AG10803 (cell line): Measurements from ENCODE around the gene CNTNAP1.
"Not testable (repeated sequence)": the region's sequence is repeated elsewhere in the genome, so short reads cannot be mapped to it uniquely, and the experiment has no call there.

ENCODE experiments used
- DNase-seq: peaks from one replicate; pipeline ENCODE4 v3.0.0; 2010; ENCODE audit warnings: low read depth
- H3K4me3 ChIP-seq: 2 replicates; pipeline ENCODE4 v1.5.1; 2011; ENCODE audit warnings: mild to moderate bottlenecking, low read length, control low read depth
- TF ChIP-seq, protein P1 (sequence below): conservative IDR thresholded peaks from 2 replicates; pipeline ENCODE4 v1.5.1; 2011; ENCODE audit warnings: mild to moderate bottlenecking, low read length, control low read depth, inconsistent platforms

CNTNAP1 gene

DNA sequence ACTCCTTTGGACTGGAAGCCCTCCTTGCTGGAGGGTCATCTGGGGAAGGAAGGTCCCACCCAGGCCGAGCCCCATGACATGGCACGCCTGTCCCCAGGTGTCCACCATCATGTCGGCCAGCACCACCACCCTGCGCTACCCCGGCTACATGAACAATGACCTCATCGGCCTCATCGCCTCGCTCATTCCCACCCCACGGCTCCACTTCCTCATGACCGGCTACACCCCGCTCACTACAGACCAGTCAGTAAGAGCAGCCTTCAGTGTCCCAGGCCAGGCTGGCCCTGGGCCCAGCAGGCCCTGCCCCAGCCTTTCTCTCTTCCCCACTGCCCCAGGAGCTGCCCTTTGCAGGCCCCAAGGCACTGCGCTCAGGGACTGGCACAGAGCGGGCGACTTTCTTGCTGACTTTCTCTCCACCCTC is 16.7 kb upstream of the CNTNAP1 start:
- TF ChIP-seq, protein P1, sequence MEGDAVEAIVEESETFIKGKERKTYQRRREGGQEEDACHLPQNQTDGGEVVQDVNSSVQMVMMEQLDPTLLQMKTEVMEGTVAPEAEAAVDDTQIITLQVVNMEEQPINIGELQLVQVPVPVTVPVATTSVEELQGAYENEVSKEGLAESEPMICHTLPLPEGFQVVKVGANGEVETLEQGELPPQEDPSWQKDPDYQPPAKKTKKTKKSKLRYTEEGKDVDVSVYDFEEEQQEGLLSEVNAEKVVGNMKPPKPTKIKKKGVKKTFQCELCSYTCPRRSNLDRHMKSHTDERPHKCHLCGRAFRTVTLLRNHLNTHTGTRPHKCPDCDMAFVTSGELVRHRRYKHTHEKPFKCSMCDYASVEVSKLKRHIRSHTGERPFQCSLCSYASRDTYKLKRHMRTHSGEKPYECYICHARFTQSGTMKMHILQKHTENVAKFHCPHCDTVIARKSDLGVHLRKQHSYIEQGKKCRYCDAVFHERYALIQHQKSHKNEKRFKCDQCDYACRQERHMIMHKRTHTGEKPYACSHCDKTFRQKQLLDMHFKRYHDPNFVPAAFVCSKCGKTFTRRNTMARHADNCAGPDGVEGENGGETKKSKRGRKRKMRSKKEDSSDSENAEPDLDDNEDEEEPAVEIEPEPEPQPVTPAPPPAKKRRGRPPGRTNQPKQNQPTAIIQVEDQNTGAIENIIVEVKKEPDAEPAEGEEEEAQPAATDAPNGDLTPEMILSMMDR = no peak
- H3K4me3 ChIP-seq = no peak overlapping the region
- DNase-seq = no peak

- not testable (repeated sequence) for DNase-seq, H3K4me3 ChIP-seq
Measured at GRCh38 chr17:42666126-42666525, 16.2 kb upstream of the CNTNAP1 start.

DNA sequence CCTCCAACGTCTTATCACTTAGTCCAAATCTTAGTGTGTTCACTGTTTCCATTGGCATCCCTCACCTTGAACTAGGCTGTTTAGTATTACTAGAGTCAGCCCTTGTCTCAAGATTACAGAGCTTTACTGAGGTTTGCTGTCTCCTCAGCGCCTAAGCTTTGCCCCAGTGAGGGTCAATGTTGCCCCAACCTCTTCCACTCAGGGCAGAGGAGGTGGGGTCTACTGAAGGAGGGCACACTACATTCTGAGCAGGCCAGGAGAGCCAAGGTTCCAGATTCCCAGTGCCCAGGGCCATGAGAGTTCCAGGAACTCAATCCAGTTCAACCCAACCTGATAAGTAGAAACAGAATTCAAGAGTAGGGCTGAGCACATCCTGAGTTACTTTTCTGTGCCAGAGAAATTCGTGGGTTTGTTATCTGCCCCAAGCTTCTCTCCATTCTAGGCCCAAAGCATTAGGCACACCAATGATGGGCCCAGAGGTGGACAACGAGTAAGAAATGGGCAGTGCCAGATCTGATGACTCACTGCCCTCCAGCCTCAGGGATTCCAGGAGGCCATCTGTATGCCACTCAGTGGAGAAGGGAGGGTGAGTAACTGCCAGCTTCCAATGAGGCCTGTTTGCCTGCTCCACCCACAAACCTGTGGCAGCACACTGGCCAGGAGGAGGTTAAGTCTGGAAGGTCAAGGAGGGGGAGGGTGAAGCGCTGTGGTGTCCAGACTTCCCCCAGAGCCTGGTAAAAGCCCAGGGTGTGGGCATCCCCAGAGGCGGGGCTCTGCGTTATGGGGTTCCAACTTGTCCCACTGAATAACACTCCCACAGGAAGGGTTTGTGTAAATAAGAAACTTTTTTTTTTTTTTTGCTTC is 15.0 kb upstream of the CNTNAP1 start:
- TF ChIP-seq, protein P1 = no peak
- DNase-seq = peak; percentile 78
- H3K4me3 ChIP-seq = no peak overlapping the region

GRCh38 chr17:42669705-42669976 is 12.7 kb upstream of the CNTNAP1 start:
- no peak for DNase-seq
- H3K4me3 ChIP-seq = no peak overlapping the region
- TF ChIP-seq, protein P1 = no peak

DNA sequence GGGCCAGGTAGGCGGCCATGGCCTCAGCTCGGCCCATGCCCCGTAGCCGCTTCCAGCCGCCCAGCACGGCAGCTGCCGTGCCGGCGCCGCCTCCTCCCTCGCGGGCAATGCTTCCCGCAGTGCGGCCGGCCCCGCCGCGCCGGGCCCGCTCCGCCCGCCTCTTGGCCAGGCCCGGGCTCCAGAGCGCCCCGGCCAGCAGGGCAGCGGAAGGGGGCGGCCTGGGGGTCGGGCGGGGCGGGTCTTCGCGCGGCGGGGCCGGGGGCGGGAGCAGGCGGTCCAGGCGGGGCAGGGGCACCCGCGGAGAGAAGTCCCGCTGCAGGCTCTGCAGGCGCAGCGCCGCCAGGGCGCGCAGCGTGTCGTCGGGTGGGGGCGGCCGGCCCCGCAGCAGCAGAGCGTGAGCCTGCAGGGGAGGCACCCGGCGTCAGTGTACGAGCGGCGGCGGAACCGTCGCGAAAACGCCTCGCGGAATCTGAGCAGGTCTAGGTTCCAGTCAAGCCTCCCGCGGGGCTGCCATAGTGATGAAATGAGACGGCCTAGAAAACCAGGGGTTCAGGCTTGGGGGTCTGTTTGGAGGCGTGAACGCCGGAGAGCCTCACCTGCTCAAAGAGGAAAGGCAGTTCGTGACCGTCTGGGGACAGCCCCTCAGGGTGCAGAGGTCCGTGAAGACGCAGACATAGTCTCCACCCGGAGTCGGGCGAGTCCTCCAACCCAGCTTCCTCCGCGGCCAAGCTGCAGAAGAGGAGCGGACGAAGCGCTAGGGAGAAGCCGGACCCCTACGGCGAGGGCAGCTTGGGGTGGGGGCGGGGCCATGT is 12.1 kb upstream of the CNTNAP1 start:
- H3K4me3 ChIP-seq = no peak overlapping the region
- TF ChIP-seq, protein P1 = no peak
- no peak for DNase-seq

DNA sequence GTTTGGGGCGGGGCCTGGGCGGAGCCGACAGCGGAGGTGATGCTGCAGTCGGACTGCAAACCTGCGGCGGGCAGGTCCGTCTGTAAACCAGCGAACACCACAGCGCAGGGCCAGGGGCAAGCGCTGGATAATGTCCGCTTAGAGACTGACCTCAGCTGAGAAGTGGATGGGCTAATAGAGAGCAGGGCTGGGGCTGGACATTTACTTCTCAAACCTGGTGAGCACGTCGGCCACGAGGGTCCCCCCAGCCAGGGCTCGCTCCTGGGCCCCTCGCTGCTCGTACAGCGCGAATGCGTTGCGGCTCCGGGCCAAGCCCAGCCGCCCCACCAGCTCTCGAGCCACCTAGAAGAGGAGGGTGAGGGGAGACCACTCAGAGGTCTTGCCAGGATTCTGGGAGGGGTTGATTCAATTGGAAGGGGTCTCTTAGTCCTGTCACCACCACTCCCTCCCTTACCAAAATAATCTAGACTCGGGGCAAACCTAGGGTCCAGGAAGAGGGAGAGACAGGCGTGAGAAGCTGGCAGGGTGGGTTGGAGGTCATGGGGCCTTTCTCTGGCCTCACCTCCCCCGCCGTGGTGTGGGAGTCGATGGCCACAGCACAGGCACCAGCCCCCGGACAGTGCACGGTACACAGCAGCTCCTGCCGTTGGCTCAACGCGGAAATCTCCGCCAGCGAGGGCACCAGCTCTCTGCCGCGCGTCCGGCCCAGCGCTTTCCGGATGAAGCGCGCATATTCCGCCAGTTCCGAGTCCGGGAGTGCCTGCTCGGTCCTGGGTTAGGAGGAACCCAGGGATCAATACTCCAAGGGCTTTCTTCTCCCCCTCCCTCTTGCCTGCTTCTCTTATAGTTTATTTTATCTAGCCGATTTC is 11.3 kb upstream of the CNTNAP1 start:
- DNase-seq = no peak
- no peak overlapping the region for H3K4me3 ChIP-seq
- TF ChIP-seq, protein P1 = no peak

- TF ChIP-seq, protein P1 = no peak
- no peak for DNase-seq
- no peak overlapping the region for H3K4me3 ChIP-seq
Measured at GRCh38 chr17:42672038-42672437, 10.3 kb upstream of the CNTNAP1 start.
